ENCODE measurements around the gene RALY. TPM values are rescaled to one million over a fixed set of nuclear protein-coding genes. Genes with fewer than 3 reads are reported as not detected.

The RALY gene
- total and polyA plus RNA-seq, 10 of the 15 experiments (the other 5 are each of a cell fraction or from before 2014, with no cell fraction given) = 1.2 to 246 (median 137) TPM

- RAD21 ChIA-PET (ENCODE audit: unreplicated experiment) = no interaction called here
- Histone ChIP-seq H3K36me3 (ENCODE audit: control insufficient read depth in 2 of 2, insufficient read depth in 2 of 2, low read length in 1 of 2) (peaks cover 7 to 11% of the 10 kb centered on the region in 2 experiments; a peak in 3 of 4 replicates), H3K4me2 (ENCODE audit: control insufficient read depth, insufficient read depth) (no peak overlapping the region), H3K9me3 (replicated peaks; ENCODE audit: control insufficient read depth, insufficient read depth, low read length) (no peaks in the 10 kb centered on the region), H3K4me3 (no peak overlapping the region), H2AFZ (ENCODE audit: control insufficient read depth, low read depth, low read length) (no peak overlapping the region), H3K9ac (ENCODE audit: control insufficient read depth, insufficient read depth, low read length) (no peak overlapping the region), H3K27ac (ENCODE audit: control insufficient read depth, insufficient read depth) (no peak overlapping the region), H4K20me1 (ENCODE audit: control insufficient read depth, insufficient read depth) (peaks cover 7% of the 10 kb centered on the region), H3K4me1 (ENCODE audit: control insufficient read depth, insufficient read depth, low read length) (no peaks in the 10 kb centered on the region), H3K27me3 (replicated peaks in 1 of 2; ENCODE audit: control insufficient read depth in 2 of 2, insufficient read depth in 2 of 2, low read length in 1 of 2) (no peaks in the 10 kb centered on the region), H3K79me2 (ENCODE audit: control insufficient read depth, insufficient read depth, low read length) (peaks cover 45% of the 10 kb centered on the region)
- ATAC-seq (no peak), FAIRE-seq (no peak), DNase-seq (ENCODE audit: low read depth, low spot score) (no peak)
- CTCF ChIA-PET = no interaction called here
- SMC1A ChIA-PET (ENCODE audit: uncharacterized antibody, unreplicated experiment) = no interaction called here
- in situ Hi-C loops (cut with MboI) (no loop called here), intact Hi-C loops (cut with micrococcal nuclease; ENCODE audit: unreplicated experiment) (no loop called here)
- no peak for TF ChIP-seq NFIC (IDR thresholded peaks at IDR 0.05; ENCODE audit: low read depth, low read length)
- TF ChIP-seq HDAC6 (IDR thresholded peaks at IDR 0.05; ENCODE audit: unreplicated experiment) = no peak
- no peak for TF ChIP-seq PAX5 (IDR thresholded peaks at IDR 0.05; ENCODE audit: borderline replicate concordance, low read depth, low read length)
- no peak for TF ChIP-seq MXI1 (IDR thresholded peaks at IDR 0.05; ENCODE audit: low read depth, low read length)
- TF ChIP-seq RAD21 (IDR thresholded peaks at IDR 0.05; ENCODE audit: insufficient read depth, low read depth, low read length) = no peak
- whole genome bisulfite sequencing (ENCODE audit: insufficient coverage, insufficient replicate concordance, low lambda C conversion rate, missing lambda C conversion rate) = 96% methylated on average over 5 of the region's 5 CpGs
- no TSS peak for BruUV-seq (replicated peaks)
- POLR2A ChIA-PET = interaction anchor here (0.6 kb wide), 1 partner anchor 778 kb away, joined by 3 read pairs; no protein-coding TSS in a partner anchor
These were observed 52.4 kb downstream of the RALY start for GRCh38 chr20:34045930-34046725.

- ChIA-PET SMC1A (ENCODE audit: uncharacterized antibody, unreplicated experiment) (no interaction called here), CTCF (interaction anchor here (1.1 kb wide), 1 partner anchor 184 kb away, joined by 3 read pairs; no protein-coding TSS in a partner anchor), POLR2A (no interaction called here), RAD21 (ENCODE audit: unreplicated experiment) (no interaction called here)
- DNase-seq (ENCODE audit: low read depth, low spot score) (no peak), ATAC-seq (no peak), FAIRE-seq (no peak)
- no peak for TF ChIP-seq GABPA (IDR thresholded peaks at IDR 0.05; ENCODE audit: low read depth)
- no peak for TF ChIP-seq CBX3 (IDR thresholded peaks at IDR 0.05; ENCODE audit: borderline replicate concordance, low read depth)
- TF ChIP-seq DPF2 (IDR thresholded peaks at IDR 0.05) = no peak
- TF ChIP-seq HCFC1 (IDR thresholded peaks at IDR 0.05; ENCODE audit: low read length) = no peak
- TF ChIP-seq NRF1 (conservative IDR thresholded peaks at IDR 0.05; ENCODE audit: low read depth, low read length) = no peak
- no peak for TF ChIP-seq ZBTB40 (IDR thresholded peaks at IDR 0.05; ENCODE audit: borderline replicate concordance)
- no peak for TF ChIP-seq NBN (IDR thresholded peaks at IDR 0.05)
- Histone ChIP-seq H2AFZ (ENCODE audit: control insufficient read depth, low read depth, low read length) (no peak overlapping the region), H3K4me2 (ENCODE audit: control insufficient read depth, insufficient read depth) (no peak overlapping the region), H3K27me3 (replicated peaks in 1 of 2; ENCODE audit: control insufficient read depth in 2 of 2, insufficient read depth in 2 of 2, low read length in 1 of 2) (no peaks in the 10 kb centered on the region), H3K79me2 (ENCODE audit: control insufficient read depth, insufficient read depth, low read length) (peaks cover 46% of the 10 kb centered on the region), H3K4me3 (no peak overlapping the region), H3K9me3 (replicated peaks; ENCODE audit: control insufficient read depth, insufficient read depth, low read length) (no peaks in the 10 kb centered on the region), H3K36me3 (ENCODE audit: control insufficient read depth in 2 of 2, insufficient read depth in 2 of 2, low read length in 1 of 2) (peaks cover 4 to 11% of the 10 kb centered on the region in 2 experiments; a peak in 3 of 4 replicates), H4K20me1 (ENCODE audit: control insufficient read depth, insufficient read depth) (peaks cover 7% of the 10 kb centered on the region), H3K27ac (ENCODE audit: control insufficient read depth, insufficient read depth) (no peak overlapping the region), H3K9ac (ENCODE audit: control insufficient read depth, insufficient read depth, low read length) (no peak overlapping the region), H3K4me1 (ENCODE audit: control insufficient read depth, insufficient read depth, low read length) (no peaks in the 10 kb centered on the region)
- 90% methylated on average over 7 of the region's 7 CpGs for WGBS (ENCODE audit: insufficient coverage, insufficient replicate concordance, low lambda C conversion rate, missing lambda C conversion rate)
- intact Hi-C loops (cut with micrococcal nuclease; ENCODE audit: unreplicated experiment) = no loop called here
- BruUV-seq (replicated peaks) = no TSS peak
- in situ Hi-C loops (cut with MboI) = no loop called here
These were observed 53.4 kb downstream of the RALY start for GRCh38 chr20:34047010-34047687.

Data from GM12878 (cell line).